SU-DHL-6 (cell line): ENCODE measurements around the gene CDH22.

ENCODE experiments used
- EZH2phosphoT487 ChIP-seq: fragments of 200-600 bp; sonication (generic), shearing (Covaris generic); conservative IDR thresholded peaks from 2 replicates; pipeline ENCODE4 v1.6.1; 2018; ENCODE audit warnings: mild to moderate bottlenecking, antibody characterized with exemption, low read length, moderate library complexity, mixed read lengths
- TF ChIP-seq, protein P1 (sequence below): fragments of 200-600 bp; sonication (generic); IDR thresholded peaks from one replicate; pipeline ENCODE4 v1.5.1; 2017; ENCODE audit warnings: antibody characterized with exemption, mild to moderate bottlenecking, low read length, moderate library complexity; ENCODE audit not compliant: insufficient read depth, poor library complexity, severe bottlenecking

DNA sequence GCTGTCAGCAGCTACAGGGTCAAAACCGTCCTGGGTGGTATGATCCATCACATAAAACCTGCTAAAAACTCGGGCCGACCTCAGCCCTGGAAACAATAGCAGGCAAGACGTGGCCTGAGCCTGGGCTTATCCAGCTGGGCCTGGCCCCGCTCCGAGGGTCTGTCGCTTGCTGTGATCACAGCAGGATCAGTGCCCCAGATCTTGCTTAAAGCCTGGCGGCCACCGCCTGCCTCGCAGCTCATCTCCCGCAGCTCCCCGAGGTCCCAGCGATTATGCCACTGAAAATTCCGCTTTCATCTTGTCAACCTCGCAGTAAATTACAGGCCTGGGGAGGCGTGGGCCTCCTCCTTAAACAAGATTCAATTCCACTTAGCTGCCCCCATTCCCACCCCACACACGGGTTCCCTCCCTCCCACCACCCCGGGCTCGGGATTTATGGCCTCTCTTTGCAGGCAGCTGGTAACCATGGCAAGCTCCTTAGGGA, 40.1 kb downstream of the CDH22 start:
- TF ChIP-seq, protein P1, sequence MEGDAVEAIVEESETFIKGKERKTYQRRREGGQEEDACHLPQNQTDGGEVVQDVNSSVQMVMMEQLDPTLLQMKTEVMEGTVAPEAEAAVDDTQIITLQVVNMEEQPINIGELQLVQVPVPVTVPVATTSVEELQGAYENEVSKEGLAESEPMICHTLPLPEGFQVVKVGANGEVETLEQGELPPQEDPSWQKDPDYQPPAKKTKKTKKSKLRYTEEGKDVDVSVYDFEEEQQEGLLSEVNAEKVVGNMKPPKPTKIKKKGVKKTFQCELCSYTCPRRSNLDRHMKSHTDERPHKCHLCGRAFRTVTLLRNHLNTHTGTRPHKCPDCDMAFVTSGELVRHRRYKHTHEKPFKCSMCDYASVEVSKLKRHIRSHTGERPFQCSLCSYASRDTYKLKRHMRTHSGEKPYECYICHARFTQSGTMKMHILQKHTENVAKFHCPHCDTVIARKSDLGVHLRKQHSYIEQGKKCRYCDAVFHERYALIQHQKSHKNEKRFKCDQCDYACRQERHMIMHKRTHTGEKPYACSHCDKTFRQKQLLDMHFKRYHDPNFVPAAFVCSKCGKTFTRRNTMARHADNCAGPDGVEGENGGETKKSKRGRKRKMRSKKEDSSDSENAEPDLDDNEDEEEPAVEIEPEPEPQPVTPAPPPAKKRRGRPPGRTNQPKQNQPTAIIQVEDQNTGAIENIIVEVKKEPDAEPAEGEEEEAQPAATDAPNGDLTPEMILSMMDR: no peak
- no peak for TF ChIP-seq EZH2phosphoT487
